IMR-90 (cell line): ENCODE results near the gene SPG11. TPM values are rescaled to one million over a fixed set of nuclear protein-coding genes. Genes with fewer than 3 reads are reported as not detected.

ENCODE experiments used
- ATAC-seq: fragments of 200-7000 bp; cut with Tn5 transposase; 2 replicates; pipeline ENCODE4 v1.9.1; 2020; ENCODE audit warnings: low read depth, mild to moderate bottlenecking, moderate library complexity
- BruUV-seq: library from RNA; stranded (reverse); fragments of 400-500 nt; replicated peaks from 2 replicates; lab custom pipeline; 2021; lab: Mats Ljungman, UMichigan
- CTCF ChIA-PET: fragments of 300-600 bp; formaldehyde crosslinking; extraction: SDS; loops from one replicate; lab custom pipeline; 2021; ENCODE audit warnings: antibody characterized with exemption; lab: Yijun Ruan, JAX
- POLR2A ChIA-PET: fragments of 300-600 bp; sonication (Branson Sonifier 250); formaldehyde crosslinking; loops from one replicate; lab custom pipeline; 2022; ENCODE audit warnings: antibody characterized with exemption; ENCODE audit not compliant: unreplicated experiment; lab: Charles Lee
- DNase-seq: peaks from one replicate; pipeline ENCODE4 v3.0.0; 2013
- H2AFZ ChIP-seq: replicated peaks from 2 replicates; pipeline ENCODE3; 2013; ENCODE audit warnings: low read length, mild to moderate bottlenecking; ENCODE audit not compliant: poor library complexity
- H2AK5ac ChIP-seq: 2 replicates; pipeline ENCODE4 v1.6.1; 2013; ENCODE audit warnings: low read depth, low read length, inconsistent platforms
- H2AK9ac ChIP-seq: replicated peaks from 2 replicates; pipeline ENCODE3; 2013; ENCODE audit warnings: mild to moderate bottlenecking, low read depth, low read length, moderate library complexity; ENCODE audit not compliant: poor library complexity
- H2BK120ac ChIP-seq: 2 replicates; pipeline ENCODE4 v1.6.1; 2013; ENCODE audit warnings: low read depth, low read length, inconsistent platforms
- H2BK15ac ChIP-seq: 3 replicates; pipeline ENCODE4 v1.6.1; 2013; ENCODE audit warnings: low read depth, low read length, inconsistent platforms
- H2BK20ac ChIP-seq: 2 replicates; pipeline ENCODE4 v1.6.1; 2013; ENCODE audit warnings: low read depth, mild to moderate bottlenecking, inconsistent platforms, low read length, moderate library complexity
- H2BK5ac ChIP-seq: 2 replicates; pipeline ENCODE4 v1.6.1; 2013; ENCODE audit warnings: mild to moderate bottlenecking, low read depth, low read length, inconsistent platforms; ENCODE audit not compliant: poor library complexity, severe bottlenecking
- H3K14ac ChIP-seq: replicated peaks from 2 replicates; pipeline ENCODE4 v1.6.1; 2013; ENCODE audit warnings: low read depth, low read length, inconsistent platforms
- H3K18ac ChIP-seq: 2 replicates; pipeline ENCODE4 v1.6.1; 2013; ENCODE audit warnings: low read depth, low read length, control low read depth
- H3K23ac ChIP-seq: 2 replicates; pipeline ENCODE4 v1.6.1; 2013; ENCODE audit warnings: low read depth, low read length, inconsistent platforms
- H3K27ac ChIP-seq: 2 replicates; pipeline ENCODE4 v1.5.1; 2013; ENCODE audit warnings: mild to moderate bottlenecking, control low read depth, low read length; ENCODE audit not compliant: insufficient read depth
- H3K27me3 ChIP-seq: 2 replicates; pipeline ENCODE4 v1.6.1; 2013; ENCODE audit warnings: low read length; ENCODE audit not compliant: control insufficient read depth, insufficient read depth
- H3K36me3 ChIP-seq: 2 replicates; pipeline ENCODE4 v1.6.1; 2013; ENCODE audit warnings: low read length, mixed read lengths; ENCODE audit not compliant: control insufficient read depth, insufficient read depth
- H3K4ac ChIP-seq: 2 replicates; pipeline ENCODE4 v1.6.1; 2013; ENCODE audit warnings: low read depth, low read length, inconsistent platforms
- H3K4me1 ChIP-seq: 2 replicates; pipeline ENCODE4 v1.6.1; 2013; ENCODE audit warnings: low read length, mixed read lengths; ENCODE audit not compliant: control insufficient read depth, insufficient read depth
- H3K4me2 ChIP-seq: 2 replicates; pipeline ENCODE4 v1.6.1; 2013; ENCODE audit warnings: low read depth, mild to moderate bottlenecking, control low read depth, low read length, moderate library complexity
- H3K4me3 ChIP-seq: 2 replicates; pipeline ENCODE4 v1.5.1; 2013; ENCODE audit warnings: low read depth, mild to moderate bottlenecking, control low read depth, low read length, moderate library complexity; ENCODE audit not compliant: insufficient read depth
- H3K56ac ChIP-seq: 2 replicates; pipeline ENCODE4 v1.6.1; 2013; ENCODE audit warnings: low read length, inconsistent platforms; ENCODE audit not compliant: insufficient read depth; ENCODE audit errors: extremely low read depth
- H3K79me1 ChIP-seq, 2 experiments: 2 replicates each; pipeline ENCODE4 v1.6.1; 2013; ENCODE audit warnings: low read length in 2 of 2, inconsistent platforms in 1 of 2, low read depth in 1 of 2
- H3K9ac ChIP-seq: 2 replicates; pipeline ENCODE4 v1.6.1; 2013; ENCODE audit warnings: low read depth, low read length, control low read depth
- H3K9me1 ChIP-seq: 2 replicates; pipeline ENCODE4 v1.6.1; 2013; ENCODE audit warnings: low read length, inconsistent platforms; ENCODE audit not compliant: insufficient read depth
- H3K9me3 ChIP-seq: 2 replicates; pipeline ENCODE4 v1.6.1; 2013; ENCODE audit warnings: low read length; ENCODE audit not compliant: control insufficient read depth, insufficient read depth
- H4K20me1 ChIP-seq: 2 replicates; pipeline ENCODE4 v1.6.1; 2013; ENCODE audit warnings: low read length, inconsistent platforms; ENCODE audit not compliant: insufficient read depth
- H4K5ac ChIP-seq: 2 replicates; pipeline ENCODE4 v1.6.1; 2013; ENCODE audit warnings: mild to moderate bottlenecking, low read depth, low read length, control low read depth
- H4K8ac ChIP-seq, 2 experiments: 2 replicates each; pipeline ENCODE4 v1.6.1; 2013; ENCODE audit warnings: low read depth in 2 of 2, low read length in 2 of 2, control low read depth in 1 of 2, inconsistent platforms in 1 of 2
- H4K91ac ChIP-seq: 2 replicates; pipeline ENCODE4 v1.6.1; 2013; ENCODE audit warnings: low read depth, low read length, inconsistent platforms; ENCODE audit not compliant: insufficient read depth
- BHLHE40 ChIP-seq: fragments of 150-350 bp; IDR thresholded peaks from 2 replicates; pipeline ENCODE4 v1.6.1; 2016; ENCODE audit warnings: mild to moderate bottlenecking, low read depth, low read length
- RCOR1 ChIP-seq: IDR thresholded peaks from 2 replicates; pipeline ENCODE4 v1.6.1; 2012; ENCODE audit warnings: mild to moderate bottlenecking, low read length, improper control_type of control experiment; ENCODE audit not compliant: insufficient replicate concordance
- WGBS, 2 experiments: methylation state at CpG; one replicate each; pipeline versions ENCODE4 v1.1.5 to v1.1.7; 2013; ENCODE audit warnings: missing lambda C conversion rate in 2 of 2; ENCODE audit not compliant: insufficient read length in 1 of 2; ENCODE audit errors: extremely low coverage in 2 of 2; 5-methylcytosine and 5-hydroxymethylcytosine counted together
- dilution Hi-C: fragments of 300-500 bp; cut with HindIII; formaldehyde crosslinking; loops from one replicate; pipeline ENCODE4 v1.14.3; 2018; ENCODE audit warnings: low sequenced_read_pairs; ENCODE audit not compliant: unreplicated experiment
- in situ Hi-C: fragments of 300-500 bp; cut with MboI; formaldehyde crosslinking; loops from 3 replicates; pipeline ENCODE4 v1.14.3; 2019; ENCODE audit warnings: low sequenced_read_pairs, inconsistent platforms, mixed read lengths
- intact Hi-C: fragments of 100-400 bp; cut with micrococcal nuclease; formaldehyde crosslinking; loops from 2 replicates; pipeline ENCODE4 v1.10.0; 2022
- polyA plus RNA-seq, 3 experiments: library from polyadenylated mRNA; depleted of rRNA; stranded (reverse); fragments of >200 nt; gene quantifications; 2 replicates each; pipeline ENCODE4 v1.2.3, GENCODE V29; 2012; ENCODE audit warnings: low replicate concordance in 1 of 3
- total RNA-seq: library from RNA; depleted of rRNA; stranded (reverse); fragments of >200 nt; gene quantifications from 2 replicates; pipeline ENCODE4 v1.2.3, GENCODE V29; 2012
- TF ChIP-seq, protein P1 (sequence below): conservative IDR thresholded peaks from 2 replicates; pipeline ENCODE4 v1.5.1; 2012; ENCODE audit warnings: mild to moderate bottlenecking, low read depth, low read length, improper control_type of control experiment
- TF ChIP-seq, protein P2 (sequence below): fragments of 150-350 bp; IDR thresholded peaks from 2 replicates; pipeline ENCODE4 v1.6.1; 2017; ENCODE audit warnings: mild to moderate bottlenecking, antibody characterized with exemption, low read length, low read depth

SPG11 gene
- total and polyA plus RNA-seq, 2 of the 4 experiments (the other 2 are of a cell fraction) = 30.8 to 32.6 TPM

- H4K91ac ChIP-seq = no peak overlapping the region
- H2AK9ac ChIP-seq = no peak overlapping the region
- no peak overlapping the region for H4K5ac ChIP-seq
- H3K79me1 ChIP-seq = no peaks in the 10 kb centered on the region
- BruUV-seq = no TSS peak
- no peak overlapping the region for H3K4me2 ChIP-seq
- no peak for ATAC-seq
- H2BK120ac ChIP-seq = no peak overlapping the region
- no peak overlapping the region for H3K4ac ChIP-seq
- H3K9me1 ChIP-seq = 0 out of 2 replicates have a peak, but pooled peaks cover 3% of the 10 kb centered on the region
- no peak overlapping the region for H3K18ac ChIP-seq
- no peak overlapping the region for H2AK5ac ChIP-seq
- no peaks in the 10 kb centered on the region for H3K4me1 ChIP-seq
- WGBS, 2 experiments = no CpG with 5 or more reads among the region's 6 CpGs
- dilution Hi-C loops = no loop called here
- H4K20me1 ChIP-seq = no peaks in the 10 kb centered on the region
- ChIA-PET CTCF (interaction anchor here (1.1 kb wide), 1 partner anchor 68 kb away, joined by 3 read pairs; no protein-coding TSS in a partner anchor), POLR2A (interaction anchor here (0.6 kb wide), 1 partner anchor 13 kb away, joined by 8 read pairs; no protein-coding TSS in a partner anchor)
- no peaks in the 10 kb centered on the region for H3K9me3 ChIP-seq
- intact Hi-C loops = no loop called here
- in situ Hi-C loops = no loop called here
- H2BK15ac ChIP-seq = no peak overlapping the region
- H4K8ac ChIP-seq = no peak overlapping the region
- H3K27me3 ChIP-seq = peaks cover 23% of the 10 kb centered on the region
- no peak overlapping the region for H2AFZ ChIP-seq
- no peak overlapping the region for H2BK5ac ChIP-seq
- no peaks in the 10 kb centered on the region for H3K36me3 ChIP-seq
- no peak overlapping the region for H2BK20ac ChIP-seq
- no peak overlapping the region for H3K4me3 ChIP-seq
- H3K27ac ChIP-seq = no peak overlapping the region
- TF ChIP-seq, protein P1, sequence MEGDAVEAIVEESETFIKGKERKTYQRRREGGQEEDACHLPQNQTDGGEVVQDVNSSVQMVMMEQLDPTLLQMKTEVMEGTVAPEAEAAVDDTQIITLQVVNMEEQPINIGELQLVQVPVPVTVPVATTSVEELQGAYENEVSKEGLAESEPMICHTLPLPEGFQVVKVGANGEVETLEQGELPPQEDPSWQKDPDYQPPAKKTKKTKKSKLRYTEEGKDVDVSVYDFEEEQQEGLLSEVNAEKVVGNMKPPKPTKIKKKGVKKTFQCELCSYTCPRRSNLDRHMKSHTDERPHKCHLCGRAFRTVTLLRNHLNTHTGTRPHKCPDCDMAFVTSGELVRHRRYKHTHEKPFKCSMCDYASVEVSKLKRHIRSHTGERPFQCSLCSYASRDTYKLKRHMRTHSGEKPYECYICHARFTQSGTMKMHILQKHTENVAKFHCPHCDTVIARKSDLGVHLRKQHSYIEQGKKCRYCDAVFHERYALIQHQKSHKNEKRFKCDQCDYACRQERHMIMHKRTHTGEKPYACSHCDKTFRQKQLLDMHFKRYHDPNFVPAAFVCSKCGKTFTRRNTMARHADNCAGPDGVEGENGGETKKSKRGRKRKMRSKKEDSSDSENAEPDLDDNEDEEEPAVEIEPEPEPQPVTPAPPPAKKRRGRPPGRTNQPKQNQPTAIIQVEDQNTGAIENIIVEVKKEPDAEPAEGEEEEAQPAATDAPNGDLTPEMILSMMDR = no peak
- TF ChIP-seq, protein P2, sequence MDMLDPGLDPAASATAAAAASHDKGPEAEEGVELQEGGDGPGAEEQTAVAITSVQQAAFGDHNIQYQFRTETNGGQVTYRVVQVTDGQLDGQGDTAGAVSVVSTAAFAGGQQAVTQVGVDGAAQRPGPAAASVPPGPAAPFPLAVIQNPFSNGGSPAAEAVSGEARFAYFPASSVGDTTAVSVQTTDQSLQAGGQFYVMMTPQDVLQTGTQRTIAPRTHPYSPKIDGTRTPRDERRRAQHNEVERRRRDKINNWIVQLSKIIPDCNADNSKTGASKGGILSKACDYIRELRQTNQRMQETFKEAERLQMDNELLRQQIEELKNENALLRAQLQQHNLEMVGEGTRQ = no peak
- TF ChIP-seq RCOR1 = no peak
- no peak for TF ChIP-seq BHLHE40
- H3K9ac ChIP-seq = no peak overlapping the region
- H3K23ac ChIP-seq = no peak overlapping the region
- H3K14ac ChIP-seq = no peak overlapping the region
- H3K56ac ChIP-seq = no peak overlapping the region
- DNase-seq = no peak
Measured at GRCh38 chr15:44670087-44670950, 6.9 kb upstream of the SPG11 start.
